ENCODE measurements around the gene SRSF2. TPM values are rescaled to one million over a fixed set of nuclear protein-coding genes. Genes with fewer than 3 reads are reported as not detected.

SRSF2 gene
- total and polyA plus RNA-seq, 9 of the 15 experiments (the other 6 are each of a cell fraction or from before 2014, with no cell fraction given) = 161 to 583 (median 393) TPM

GRCh38 chr17:76732734-76733617, 4.2 kb downstream of the SRSF2 start:
- ChIA-PET POLR2A (interaction anchor here (0.6 to 8.5 kb wide), 19 partner anchors 8 to 453 kb away, joined by 3 to 75 read pairs (median 4); no protein-coding TSS in a partner anchor), CTCF (ENCODE audit: low intra/inter-chr PET ratio) (no interaction called here)
- H3K4me1 ChIP-seq (replicated peaks in 1 of 2; ENCODE audit: control insufficient read depth in 2 of 2, insufficient read depth in 2 of 2, low read length in 2 of 2) = peaks cover 12 to 21% of the 10 kb centered on the region in 2 experiments
- no peaks in the 10 kb centered on the region for H3K9me1 ChIP-seq (ENCODE audit: control insufficient read depth, insufficient read depth, low read length)
- BruUV-seq (replicated peaks) = no TSS peak
- FAIRE-seq = no peak
- H3K9me3 ChIP-seq (replicated peaks; ENCODE audit: control insufficient read depth, insufficient read depth, low read depth, low read length) = no peaks in the 10 kb centered on the region
- peak overlapping the region in 1 of 2 experiments; percentile 94; a peak in 1 of 4 replicates for H3K9ac ChIP-seq (ENCODE audit: insufficient read depth in 1 of 2, low read depth in 2 of 2, low read length in 2 of 2)
- in situ Hi-C loops (cut with MboI) = no loop called here
- peaks cover 80% of the 10 kb centered on the region for H3K79me2 ChIP-seq (ENCODE audit: control insufficient read depth, insufficient read depth, low read length)
- H3K36me3 ChIP-seq (ENCODE audit: control insufficient read depth, insufficient read depth, low read length) = peaks cover 66% of the 10 kb centered on the region
- intact Hi-C loops (cut with micrococcal nuclease) = no loop called here
- H3K27me3 ChIP-seq (ENCODE audit: control insufficient read depth in 2 of 2, insufficient read depth in 2 of 2, low read length in 2 of 2) = no peaks in the 10 kb centered on the region
- peak overlapping the region; percentile 85 for H3K4me2 ChIP-seq (ENCODE audit: insufficient read depth, low read length)
- H2AFZ ChIP-seq (ENCODE audit: low read depth, low read length) = no peak overlapping the region
- ATAC-seq = no peak
- H3K27ac ChIP-seq (ENCODE audit: extremely low read depth, low read depth, low read length) = peak overlapping the region; percentile 33; the same call in 2 of the 3 replicates
- peak overlapping the region; percentile 91 for H3K4me3 ChIP-seq
- DNase-seq (ENCODE audit: extremely low read depth in 1 of 4, low spot score in 3 of 4) = peak in 1 of 4 experiments; percentile 34
- H4K20me1 ChIP-seq (replicated peaks; ENCODE audit: control insufficient read depth, insufficient read depth, low read length) = peaks cover 32% of the 10 kb centered on the region
- WGBS (ENCODE audit: insufficient coverage, low coverage, missing lambda C conversion rate) = 74% methylated on average over 3 of the region's 3 CpGs
- TF ChIP-seq EZH2 (IDR thresholded peaks at IDR 0.05; ENCODE audit: borderline replicate concordance, low read depth, low read length) (no peak), ZNF253 (CRISPR knock-in tag; conservative IDR thresholded peaks at IDR 0.05) (no peak), CBX5 (IDR thresholded peaks at IDR 0.05; ENCODE audit: borderline replicate concordance, low read depth) (no peak), RBBP5 (IDR thresholded peaks at IDR 0.05; ENCODE audit: borderline replicate concordance, insufficient read depth, low read length, poor library complexity, severe bottlenecking) (no peak), RNF219 (CRISPR knock-in tag; IDR thresholded peaks at IDR 0.05) (no peak), ZNF217 (CRISPR knock-in tag; IDR thresholded peaks at IDR 0.05) (no peak), RBM34 (IDR thresholded peaks at IDR 0.05; ENCODE audit: borderline replicate concordance, insufficient read depth, low read length) (no peak), SP1 (CRISPR knock-in tag; IDR thresholded peaks at IDR 0.05) (no peak), GATA2 (CRISPR knock-in tag; IDR thresholded peaks at IDR 0.05) (no peak), TFAM (CRISPR knock-in tag; conservative IDR thresholded peaks at IDR 0.05) (no peak), ATF4 (CRISPR knock-in tag; IDR thresholded peaks at IDR 0.05) (0 out of 2 replicates have a peak, but pooled peaks have one; percentile 19), RBM17 (IDR thresholded peaks at IDR 0.05; ENCODE audit: borderline replicate concordance, low read depth, low read length) (no peak), ELF1 (tag; IDR thresholded peaks at IDR 0.05) (no peak), ZNF444 (CRISPR knock-in tag; IDR thresholded peaks at IDR 0.05) (no peak), SMARCA5 (IDR thresholded peaks at IDR 0.05) (no peak), ATF7 (IDR thresholded peaks at IDR 0.05) (no peak), TAF15 (IDR thresholded peaks at IDR 0.05; ENCODE audit: low read depth, low read length) (no peak), HMG20A (CRISPR knock-in tag; conservative IDR thresholded peaks at IDR 0.05) (no peak), THAP7 (CRISPR knock-in tag; IDR thresholded peaks at IDR 0.05) (no peak)

All from K562 (cell line).